AG04449 (cell line): ENCODE measurements around the gene THRA.

Source experiments
- CTCF ChIA-PET: fragments of 350-600 bp; formaldehyde crosslinking; extraction: SDS; loops from one replicate; lab custom pipeline; 2021; ENCODE audit warnings: antibody characterized with exemption; lab: Yijun Ruan, JAX
- POLR2A ChIA-PET: fragments of 400-600, 350-600 bp; formaldehyde crosslinking; extraction: SDS; loops from one replicate; lab custom pipeline; 2020; ENCODE audit warnings: antibody characterized with exemption, inconsistent platforms; lab: Yijun Ruan, JAX
- DNase-seq: peaks from one replicate; pipeline ENCODE4 v3.0.0-alpha.2; 2010; ENCODE audit warnings: low read depth, low spot score
- H3K4me3 ChIP-seq: 2 replicates; pipeline ENCODE4 v1.5.1; 2011; ENCODE audit warnings: low read depth, mild to moderate bottlenecking, control low read depth, low read length
- TF ChIP-seq, protein P1 (sequence below): IDR thresholded peaks from one replicate; pipeline ENCODE4 v1.5.1; 2011; ENCODE audit warnings: mild to moderate bottlenecking, moderate library complexity, low read length, control low read depth, inconsistent platforms; ENCODE audit not compliant: insufficient read depth; ENCODE audit errors: missing control alignments

The THRA gene

DNA sequence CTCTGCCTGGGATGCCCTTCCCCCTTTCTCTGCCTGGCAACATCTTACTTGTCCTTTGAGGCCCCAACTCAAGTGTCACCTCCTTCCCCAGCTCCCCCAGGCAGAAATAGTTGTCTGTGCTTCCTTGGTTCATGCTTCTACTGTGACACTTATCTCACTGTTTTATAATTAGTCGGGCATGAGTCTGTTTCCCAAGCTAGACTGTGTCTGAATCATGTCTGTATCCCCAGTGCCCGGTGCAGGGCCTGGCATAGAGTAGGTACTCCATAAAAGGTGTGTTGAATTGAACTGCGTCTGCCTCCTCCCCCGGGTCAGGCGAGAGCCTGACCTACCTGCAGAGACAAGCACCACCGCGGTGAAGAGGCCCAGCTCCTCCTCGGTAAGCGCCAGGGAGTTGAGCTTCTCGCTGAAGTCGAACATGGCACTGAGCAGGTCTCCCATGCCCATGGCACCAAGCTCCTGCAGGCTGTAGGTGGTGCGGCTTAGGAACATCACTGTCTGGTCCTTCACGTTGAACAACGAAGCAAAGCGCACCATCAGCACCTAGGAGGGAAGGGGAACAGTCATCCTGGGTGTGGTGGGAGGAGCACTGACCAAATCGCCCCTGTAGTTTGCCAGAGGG is 30.9 kb downstream of the THRA start:
- ChIA-PET POLR2A (interaction anchor here (1.1 kb wide), 1 partner anchor 15 kb away, joined by 4 read pairs; no protein-coding TSS in a partner anchor), CTCF (interaction anchor here (0.7 to 16.8 kb wide), 7 partner anchors 16 to 80 kb away, joined by 3 to 273 read pairs (median 4); no protein-coding TSS in a partner anchor)
- TF ChIP-seq, protein P1, sequence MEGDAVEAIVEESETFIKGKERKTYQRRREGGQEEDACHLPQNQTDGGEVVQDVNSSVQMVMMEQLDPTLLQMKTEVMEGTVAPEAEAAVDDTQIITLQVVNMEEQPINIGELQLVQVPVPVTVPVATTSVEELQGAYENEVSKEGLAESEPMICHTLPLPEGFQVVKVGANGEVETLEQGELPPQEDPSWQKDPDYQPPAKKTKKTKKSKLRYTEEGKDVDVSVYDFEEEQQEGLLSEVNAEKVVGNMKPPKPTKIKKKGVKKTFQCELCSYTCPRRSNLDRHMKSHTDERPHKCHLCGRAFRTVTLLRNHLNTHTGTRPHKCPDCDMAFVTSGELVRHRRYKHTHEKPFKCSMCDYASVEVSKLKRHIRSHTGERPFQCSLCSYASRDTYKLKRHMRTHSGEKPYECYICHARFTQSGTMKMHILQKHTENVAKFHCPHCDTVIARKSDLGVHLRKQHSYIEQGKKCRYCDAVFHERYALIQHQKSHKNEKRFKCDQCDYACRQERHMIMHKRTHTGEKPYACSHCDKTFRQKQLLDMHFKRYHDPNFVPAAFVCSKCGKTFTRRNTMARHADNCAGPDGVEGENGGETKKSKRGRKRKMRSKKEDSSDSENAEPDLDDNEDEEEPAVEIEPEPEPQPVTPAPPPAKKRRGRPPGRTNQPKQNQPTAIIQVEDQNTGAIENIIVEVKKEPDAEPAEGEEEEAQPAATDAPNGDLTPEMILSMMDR, result no peak
- DNase-seq, result no peak
- no peak overlapping the region for H3K4me3 ChIP-seq

DNA sequence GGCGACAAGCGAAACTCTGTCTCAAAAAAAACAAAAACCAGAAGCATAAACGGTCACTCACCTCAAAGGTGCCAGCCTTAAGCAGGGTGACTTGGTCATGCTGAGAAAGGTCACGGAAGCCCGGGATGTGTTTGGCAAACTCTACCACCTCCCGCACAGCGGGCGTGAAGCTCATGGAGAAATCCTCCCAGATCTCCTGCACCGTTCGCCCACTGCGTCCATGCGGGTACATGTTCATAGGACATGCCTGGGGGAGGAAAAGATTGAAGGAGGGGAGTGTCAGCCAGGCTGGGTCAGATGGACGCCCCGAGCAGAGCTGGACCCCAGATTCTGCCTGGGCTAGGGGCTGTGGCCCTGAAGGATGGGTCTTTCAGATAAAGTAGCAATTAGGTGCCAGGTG is 32.1 kb downstream of the THRA start:
- ChIA-PET CTCF (interaction anchor here (1.5 to 16.8 kb wide), 4 partner anchors 18 to 73 kb away, joined by 4 to 273 read pairs (median 7); no protein-coding TSS in a partner anchor), POLR2A (interaction anchor here (1.0 kb wide), 1 partner anchor 29 kb away, joined by 3 read pairs; no protein-coding TSS in a partner anchor)
- no peak overlapping the region for H3K4me3 ChIP-seq
- TF ChIP-seq, protein P1, result no peak
- DNase-seq, result no peak

DNA sequence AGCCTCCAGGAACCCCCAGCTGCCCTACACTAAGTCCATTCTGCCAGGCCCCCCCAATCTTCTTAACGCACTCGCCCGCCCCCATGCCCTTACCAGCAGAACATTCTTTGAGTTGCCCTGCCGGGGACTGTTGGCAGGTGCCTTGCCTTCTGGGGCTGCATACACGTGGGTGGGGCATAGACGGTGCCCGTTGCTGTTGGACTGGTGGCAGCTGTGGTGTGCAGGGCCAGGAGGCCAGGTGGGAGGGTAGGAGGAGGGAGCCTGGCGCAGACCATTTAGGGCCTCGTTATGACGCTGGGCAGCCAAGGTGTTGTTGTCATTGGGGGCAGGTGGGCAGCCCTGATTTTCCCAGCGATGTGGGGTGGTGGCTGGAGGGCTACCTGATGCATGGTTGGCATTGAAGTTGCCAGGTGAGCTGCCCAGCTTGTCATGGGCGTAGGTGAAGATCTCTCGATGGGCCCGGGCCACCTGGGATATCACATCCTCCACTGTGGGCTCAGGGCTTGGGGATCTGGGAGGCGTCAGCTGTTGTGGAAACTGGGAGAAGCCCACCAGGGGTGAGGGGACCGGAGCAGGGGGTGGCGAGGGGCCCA is 32.7 kb downstream of the THRA start:
- TF ChIP-seq, protein P1, result no peak
- ChIA-PET POLR2A (interaction anchor here (1.0 kb wide), 1 partner anchor 29 kb away, joined by 3 read pairs; no protein-coding TSS in a partner anchor), CTCF (interaction anchor here (1.9 to 16.8 kb wide), 4 partner anchors 17 to 69 kb away, joined by 7 to 273 read pairs (median 68); no protein-coding TSS in a partner anchor)
- no peak for DNase-seq
- no peak overlapping the region for H3K4me3 ChIP-seq

DNA sequence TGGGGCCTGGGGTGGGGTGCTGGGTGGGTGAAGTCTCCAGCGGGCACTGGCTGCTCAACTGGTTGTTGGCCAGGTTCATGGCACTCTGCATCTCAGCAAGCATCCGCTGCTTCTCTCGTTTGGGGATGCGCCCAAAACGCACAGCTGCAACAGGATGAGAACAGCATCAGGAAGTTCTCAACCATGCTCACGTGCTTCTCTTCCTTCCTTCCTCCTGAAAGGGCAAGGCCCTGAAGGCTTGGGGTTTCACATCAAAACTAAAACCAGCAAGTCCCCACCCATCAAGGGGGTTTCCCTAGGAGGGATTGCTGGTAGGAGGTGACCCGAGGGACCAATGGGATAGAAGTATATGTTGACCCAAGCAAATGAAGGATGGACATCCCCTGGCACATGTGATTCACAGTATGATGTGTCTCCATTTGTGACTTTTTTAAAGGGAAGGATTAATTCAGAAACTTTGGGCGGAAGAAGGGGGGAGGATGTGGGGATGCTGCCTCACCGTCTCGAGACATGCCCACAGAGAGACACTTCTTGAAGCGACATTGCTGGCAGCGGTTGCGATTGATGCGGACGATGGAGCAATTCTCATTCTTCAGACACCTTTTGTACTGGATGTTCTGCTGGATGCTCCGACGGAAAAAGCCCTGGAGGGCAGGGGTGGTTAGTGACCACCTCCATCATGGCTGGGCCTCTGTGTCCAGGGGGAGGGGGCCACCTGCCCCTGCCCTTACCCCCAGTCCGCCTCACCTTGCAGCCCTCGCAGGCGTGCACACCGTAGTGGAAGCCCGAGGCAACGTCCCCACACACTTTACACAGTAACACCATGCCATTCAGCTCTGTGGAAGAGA is 33.4 kb downstream of the THRA start:
- TF ChIP-seq, protein P1, result no peak
- CTCF ChIA-PET, result interaction anchor here (2.3 to 16.8 kb wide), 3 partner anchors 16 to 70 kb away, joined by 7 to 273 read pairs (median 129); no protein-coding TSS in a partner anchor
- H3K4me3 ChIP-seq, result no peak overlapping the region
- POLR2A ChIA-PET, result no interaction called here
- DNase-seq, result no peak

DNA sequence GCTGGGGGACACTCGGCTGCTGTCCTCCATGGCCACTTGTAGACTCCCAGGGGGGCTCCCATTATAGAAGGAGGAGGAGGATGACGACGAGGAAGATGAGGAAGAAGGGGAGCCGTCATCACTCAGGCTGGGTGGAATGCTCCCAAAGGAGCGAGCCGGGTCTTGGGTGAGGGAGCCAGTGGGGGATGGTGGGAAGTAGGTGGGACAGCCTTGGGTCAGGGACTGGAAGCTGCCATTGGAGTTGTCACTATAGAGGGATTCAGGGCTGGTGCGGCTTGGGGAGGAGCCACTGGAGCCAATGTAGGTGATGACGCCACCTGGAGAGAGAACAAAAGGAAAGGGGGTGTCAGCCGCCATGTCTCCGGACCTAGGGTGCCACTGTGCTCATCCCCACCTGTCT is 34.3 kb downstream of the THRA start:
- ChIA-PET CTCF (interaction anchor here (0.9 to 16.8 kb wide), 6 partner anchors 8 to 94 kb away, joined by 3 to 273 read pairs (median 8); partner anchors contain the start of gene THRA), POLR2A (no interaction called here)
- TF ChIP-seq, protein P1, result no peak
- no peak for DNase-seq
- H3K4me3 ChIP-seq, result no peak overlapping the region
